HepG2 (cell line): ENCODE data around the gene RNF40. TPM values are rescaled to one million over a fixed set of nuclear protein-coding genes. Genes with fewer than 3 reads are reported as not detected.

Source experiments
- CHD4 ChIP-seq: fragments of 200-600 bp; sonication (generic); IDR thresholded peaks from 2 replicates; pipeline ENCODE4 v1.7.0; 2017; ENCODE audit warnings: mild to moderate bottlenecking, low read length, borderline replicate concordance
- FOXA3 ChIP-seq: IDR thresholded peaks from 2 replicates; pipeline ENCODE4 v1.6.1; 2016; ENCODE audit warnings: missing genetic modification reagents, missing compliant biosample characterization
- FOXJ3 ChIP-seq: sonication (generic); formaldehyde crosslinking; IDR thresholded peaks from 2 replicates; pipeline ENCODE4 v1.4.0; 2020; ENCODE audit warnings: missing genetic modification reagents, mild to moderate bottlenecking, borderline replicate concordance
- HNF4A ChIP-seq: sonication (generic); formaldehyde crosslinking; IDR thresholded peaks from 2 replicates; pipeline ENCODE4 v1.4.0; 2020; ENCODE audit warnings: missing genetic modification reagents
- JARID2 ChIP-seq: sonication (generic); formaldehyde crosslinking; IDR thresholded peaks from 2 replicates; pipeline ENCODE4 v1.8.1; 2023; ENCODE audit warnings: missing genetic modification reagents, inconsistent platforms; ENCODE audit not compliant: insufficient replicate concordance
- JDP2 ChIP-seq: sonication (generic); formaldehyde crosslinking; IDR thresholded peaks from 2 replicates; pipeline ENCODE4 v1.8.1; 2022; ENCODE audit warnings: missing genetic modification reagents, borderline replicate concordance
- PHF8 ChIP-seq: sonication (generic); formaldehyde crosslinking; IDR thresholded peaks from 2 replicates; pipeline ENCODE4 v1.5.0; 2020; ENCODE audit warnings: missing genetic modification reagents
- RFXAP ChIP-seq: sonication (generic); formaldehyde crosslinking; IDR thresholded peaks from 2 replicates; pipeline ENCODE4 v1.4.0; 2020; ENCODE audit warnings: missing genetic modification reagents, borderline replicate concordance
- SMARCC2 ChIP-seq: fragments of 450-650 bp; IDR thresholded peaks from 2 replicates; pipeline ENCODE4 v1.6.1; 2017; ENCODE audit warnings: antibody characterized with exemption, mild to moderate bottlenecking
- TCF7L2 ChIP-seq: IDR thresholded peaks from 2 replicates; pipeline ENCODE4 v1.6.1; 2011; ENCODE audit warnings: mild to moderate bottlenecking, low read depth, low read length, moderate library complexity
- TRIM24 ChIP-seq: sonication (generic); formaldehyde crosslinking; IDR thresholded peaks from 2 replicates; pipeline ENCODE4 v1.8.0; 2022; ENCODE audit warnings: mild to moderate bottlenecking, missing genetic modification reagents
- XBP1 ChIP-seq: sonication (generic); formaldehyde crosslinking; IDR thresholded peaks from 2 replicates; pipeline ENCODE4 v1.5.0; 2020; ENCODE audit warnings: missing genetic modification reagents
- ZFP41 ChIP-seq: sonication (generic); formaldehyde crosslinking; IDR thresholded peaks from 2 replicates; pipeline ENCODE4 v1.4.0; 2020; ENCODE audit warnings: mild to moderate bottlenecking, missing genetic modification reagents, borderline replicate concordance
- ZNF143 ChIP-seq: sonication (generic); formaldehyde crosslinking; IDR thresholded peaks from 2 replicates; pipeline ENCODE4 v1.4.0; 2020; ENCODE audit warnings: missing genetic modification reagents
- ZNF670 ChIP-seq: sonication (generic); formaldehyde crosslinking; IDR thresholded peaks from 2 replicates; pipeline ENCODE4 v1.8.0; 2022; ENCODE audit warnings: mild to moderate bottlenecking, missing genetic modification reagents, borderline replicate concordance
- ZNF672 ChIP-seq: sonication (generic); formaldehyde crosslinking; IDR thresholded peaks from 2 replicates; pipeline ENCODE4 v1.8.1; 2022; ENCODE audit warnings: missing genetic modification reagents
- polyA plus RNA-seq, 8 experiments: library from polyadenylated mRNA; depleted of rRNA in 3 of 8; stranded (reverse) in 7 of 8; unstranded in 1 of 8; fragments of >200 nt; fragmentation: Illumina TruSeq in 4 of 8; extraction: Trizol in 4 of 8; gene quantifications; 2 replicates each; pipeline versions ENCODE4 v1.2.1 to v1.2.3, GENCODE V29; 2011 to 2016; ENCODE audit warnings: low read depth in 4 of 8, missing spikeins in 1 of 8, mixed read lengths in 1 of 8; ENCODE audit not compliant: insufficient read depth in 1 of 8
- total RNA-seq, 5 experiments: library from RNA; depleted of rRNA; stranded (reverse); fragments of >200 nt; fragmentation: Illumina TruSeq; extraction: Trizol; gene quantifications; 2 replicates each; pipeline ENCODE4 v1.2.3, GENCODE V29; 2016; ENCODE audit warnings: low read depth in 1 of 5
- TF ChIP-seq, protein P1 (sequence below): sonication (generic); formaldehyde crosslinking; IDR thresholded peaks from 2 replicates; pipeline ENCODE4 v1.4.0; 2020; ENCODE audit warnings: missing genetic modification reagents
- TF ChIP-seq, protein P2 (sequence below): sonication (generic); formaldehyde crosslinking; conservative IDR thresholded peaks from 2 replicates; pipeline ENCODE4 v1.5.0; 2020; ENCODE audit warnings: missing genetic modification reagents
- TF ChIP-seq, protein P3 (sequence below): IDR thresholded peaks from 2 replicates; pipeline ENCODE4 v1.6.1; 2016
- TF ChIP-seq, protein P4 (sequence below): sonication (generic); formaldehyde crosslinking; IDR thresholded peaks from 2 replicates; pipeline ENCODE4 v1.4.0; 2020; ENCODE audit warnings: missing genetic modification reagents, borderline replicate concordance

The RNF40 gene
- total and polyA plus RNA-seq, 2 of the 13 experiments (the other 11 are each of a cell fraction or from before 2014, with no cell fraction given): 84.0 to 85.6 TPM

DNA sequence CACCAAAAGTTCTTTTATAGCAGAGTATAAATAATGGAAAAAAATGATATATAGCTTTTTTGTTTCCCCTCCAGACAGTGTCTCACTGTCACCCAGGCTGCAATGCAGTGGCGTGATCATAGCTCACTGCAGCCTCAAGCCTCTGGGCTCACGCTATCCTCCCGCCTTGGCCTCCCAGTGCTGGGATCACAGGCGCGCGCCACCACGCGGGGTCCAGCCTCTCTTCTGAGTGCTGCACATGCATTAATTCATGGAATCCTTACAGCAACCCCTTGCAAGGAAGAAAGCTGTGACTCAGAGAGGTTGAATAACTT, 42.9 kb downstream of the RNF40 start (continued):
- TF ChIP-seq, protein P1, sequence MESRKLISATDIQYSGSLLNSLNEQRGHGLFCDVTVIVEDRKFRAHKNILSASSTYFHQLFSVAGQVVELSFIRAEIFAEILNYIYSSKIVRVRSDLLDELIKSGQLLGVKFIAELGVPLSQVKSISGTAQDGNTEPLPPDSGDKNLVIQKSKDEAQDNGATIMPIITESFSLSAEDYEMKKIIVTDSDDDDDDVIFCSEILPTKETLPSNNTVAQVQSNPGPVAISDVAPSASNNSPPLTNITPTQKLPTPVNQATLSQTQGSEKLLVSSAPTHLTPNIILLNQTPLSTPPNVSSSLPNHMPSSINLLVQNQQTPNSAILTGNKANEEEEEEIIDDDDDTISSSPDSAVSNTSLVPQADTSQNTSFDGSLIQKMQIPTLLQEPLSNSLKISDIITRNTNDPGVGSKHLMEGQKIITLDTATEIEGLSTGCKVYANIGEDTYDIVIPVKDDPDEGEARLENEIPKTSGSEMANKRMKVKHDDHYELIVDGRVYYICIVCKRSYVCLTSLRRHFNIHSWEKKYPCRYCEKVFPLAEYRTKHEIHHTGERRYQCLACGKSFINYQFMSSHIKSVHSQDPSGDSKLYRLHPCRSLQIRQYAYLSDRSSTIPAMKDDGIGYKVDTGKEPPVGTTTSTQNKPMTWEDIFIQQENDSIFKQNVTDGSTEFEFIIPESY (CRISPR knock-in tag): peak; percentile 95
- TF ChIP-seq JARID2: no peak
- peak; percentile 20 for TF ChIP-seq FOXJ3 (CRISPR knock-in tag)
- no peak for TF ChIP-seq TCF7L2
- TF ChIP-seq PHF8 (CRISPR knock-in tag): no peak
- TF ChIP-seq HNF4A: no peak
- TF ChIP-seq RFXAP: no peak
- no peak for TF ChIP-seq SMARCC2
- TF ChIP-seq CHD4: 0 out of 2 replicates have a peak, but pooled peaks have one; percentile 35
- TF ChIP-seq ZFP41 (CRISPR knock-in tag): no peak
- TF ChIP-seq ZNF670 (CRISPR knock-in tag): 0 out of 2 replicates have a peak, but pooled peaks have one; percentile 11
- TF ChIP-seq XBP1 (CRISPR knock-in tag): 0 out of 2 replicates have a peak, but pooled peaks have one; percentile 5
- TF ChIP-seq, protein P2, sequence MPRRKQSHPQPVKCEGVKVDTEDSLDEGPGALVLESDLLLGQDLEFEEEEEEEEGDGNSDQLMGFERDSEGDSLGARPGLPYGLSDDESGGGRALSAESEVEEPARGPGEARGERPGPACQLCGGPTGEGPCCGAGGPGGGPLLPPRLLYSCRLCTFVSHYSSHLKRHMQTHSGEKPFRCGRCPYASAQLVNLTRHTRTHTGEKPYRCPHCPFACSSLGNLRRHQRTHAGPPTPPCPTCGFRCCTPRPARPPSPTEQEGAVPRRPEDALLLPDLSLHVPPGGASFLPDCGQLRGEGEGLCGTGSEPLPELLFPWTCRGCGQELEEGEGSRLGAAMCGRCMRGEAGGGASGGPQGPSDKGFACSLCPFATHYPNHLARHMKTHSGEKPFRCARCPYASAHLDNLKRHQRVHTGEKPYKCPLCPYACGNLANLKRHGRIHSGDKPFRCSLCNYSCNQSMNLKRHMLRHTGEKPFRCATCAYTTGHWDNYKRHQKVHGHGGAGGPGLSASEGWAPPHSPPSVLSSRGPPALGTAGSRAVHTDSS: 0 out of 2 replicates have a peak, but pooled peaks have one; percentile 67
- TF ChIP-seq TRIM24: peak; percentile 15; the same call in 1 of the 2 replicates
- TF ChIP-seq, protein P3, sequence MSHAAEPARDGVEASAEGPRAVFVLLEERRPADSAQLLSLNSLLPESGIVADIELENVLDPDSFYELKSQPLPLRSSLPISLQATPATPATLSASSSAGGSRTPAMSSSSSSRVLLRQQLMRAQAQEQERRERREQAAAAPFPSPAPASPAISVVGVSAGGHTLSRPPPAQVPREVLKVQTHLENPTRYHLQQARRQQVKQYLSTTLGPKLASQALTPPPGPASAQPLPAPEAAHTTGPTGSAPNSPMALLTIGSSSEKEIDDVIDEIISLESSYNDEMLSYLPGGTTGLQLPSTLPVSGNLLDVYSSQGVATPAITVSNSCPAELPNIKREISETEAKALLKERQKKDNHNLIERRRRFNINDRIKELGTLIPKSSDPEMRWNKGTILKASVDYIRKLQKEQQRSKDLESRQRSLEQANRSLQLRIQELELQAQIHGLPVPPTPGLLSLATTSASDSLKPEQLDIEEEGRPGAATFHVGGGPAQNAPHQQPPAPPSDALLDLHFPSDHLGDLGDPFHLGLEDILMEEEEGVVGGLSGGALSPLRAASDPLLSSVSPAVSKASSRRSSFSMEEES (CRISPR knock-in tag): no peak
- 0 out of 2 replicates have a peak, but pooled peaks have one; percentile 46 for TF ChIP-seq ZNF672 (CRISPR knock-in tag)
- TF ChIP-seq JDP2 (CRISPR knock-in tag): 0 out of 2 replicates have a peak, but pooled peaks have one; percentile 0
- TF ChIP-seq FOXA3 (CRISPR knock-in tag): no peak
- TF ChIP-seq, protein P4, sequence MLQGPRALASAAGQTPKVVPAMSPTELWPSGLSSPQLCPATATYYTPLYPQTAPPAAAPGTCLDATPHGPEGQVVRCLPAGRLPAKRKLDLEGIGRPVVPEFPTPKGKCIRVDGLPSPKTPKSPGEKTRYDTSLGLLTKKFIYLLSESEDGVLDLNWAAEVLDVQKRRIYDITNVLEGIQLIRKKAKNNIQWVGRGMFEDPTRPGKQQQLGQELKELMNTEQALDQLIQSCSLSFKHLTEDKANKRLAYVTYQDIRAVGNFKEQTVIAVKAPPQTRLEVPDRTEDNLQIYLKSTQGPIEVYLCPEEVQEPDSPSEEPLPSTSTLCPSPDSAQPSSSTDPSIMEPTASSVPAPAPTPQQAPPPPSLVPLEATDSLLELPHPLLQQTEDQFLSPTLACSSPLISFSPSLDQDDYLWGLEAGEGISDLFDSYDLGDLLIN (CRISPR knock-in tag): 0 out of 2 replicates have a peak, but pooled peaks have one; percentile 7
- TF ChIP-seq ZNF143 (CRISPR knock-in tag): no peak
